GDM1 (cell line): ENCODE data around the gene MACROD2.
"Not testable (repeated sequence)": the region's sequence is repeated elsewhere in the genome, so short reads cannot be mapped to it uniquely, and the experiment has no call there.

ENCODE experiments used
- DNase-seq: peaks from one replicate; lab custom pipeline; 2025; lab: John Stamatoyannopoulos, UW

Gene MACROD2

DNA sequence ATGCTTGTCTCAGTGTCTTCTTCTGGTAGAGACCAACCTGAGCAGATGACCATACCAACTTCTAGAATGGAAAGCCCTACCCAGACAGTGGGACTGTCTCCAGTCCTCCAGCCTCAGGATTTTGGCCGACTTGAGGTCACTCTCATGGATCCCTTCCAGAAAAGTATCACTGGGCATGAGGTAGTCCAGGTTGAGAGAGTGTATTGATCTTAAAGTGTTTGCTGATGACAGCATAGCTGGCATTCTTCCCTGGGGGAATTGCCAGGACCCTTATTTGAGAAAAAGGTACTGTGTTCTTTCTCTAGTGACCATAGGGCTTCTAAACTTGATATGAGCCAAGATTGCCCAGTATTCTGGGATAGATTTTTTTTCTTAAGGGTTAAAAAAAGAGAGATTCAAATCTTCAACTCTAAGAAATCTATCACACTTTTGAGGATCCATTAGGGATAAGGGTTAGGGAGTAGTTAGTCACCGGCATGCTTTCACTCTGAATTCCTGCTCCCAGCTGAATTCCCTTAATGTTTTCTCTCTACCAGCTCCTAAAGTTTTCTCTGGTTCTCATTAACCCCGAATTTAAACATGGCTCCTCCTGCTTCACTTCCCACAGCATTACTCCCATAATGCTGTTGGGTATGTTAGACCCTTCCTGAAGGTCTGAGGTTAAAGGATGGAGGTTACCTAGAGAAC, 415.7 kb downstream of the MACROD2 start:
- DNase-seq: no peak

DNA sequence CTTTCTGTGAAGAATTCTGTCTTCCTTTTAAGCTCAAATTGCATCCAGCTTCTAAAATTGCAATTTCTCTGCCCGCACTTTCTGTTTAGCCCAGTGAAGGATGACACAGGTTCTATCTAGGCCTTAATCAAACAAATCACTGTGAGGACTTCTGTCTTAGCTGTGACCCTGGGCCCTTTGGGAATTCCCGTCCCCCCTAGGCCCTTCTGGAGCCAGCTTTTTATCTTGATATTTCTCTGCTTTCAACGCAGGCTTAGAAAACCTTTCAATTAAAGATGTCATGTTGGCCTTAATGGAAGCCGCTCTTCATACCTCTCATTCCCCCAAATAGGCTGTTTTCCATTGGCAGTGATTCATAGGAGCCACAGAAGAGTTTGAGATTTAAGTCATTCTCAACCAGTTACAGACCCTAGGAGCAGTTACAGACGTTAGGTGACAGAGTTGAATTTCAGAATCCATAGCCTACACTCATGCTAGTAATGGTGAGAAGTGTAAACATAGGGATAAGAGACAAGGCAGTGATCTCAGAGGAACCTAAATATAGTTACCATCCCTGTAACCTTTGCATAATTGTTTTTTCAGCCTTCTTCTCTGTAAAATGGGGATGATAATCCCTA, 416.9 kb downstream of the MACROD2 start:
- no peak for DNase-seq

DNA sequence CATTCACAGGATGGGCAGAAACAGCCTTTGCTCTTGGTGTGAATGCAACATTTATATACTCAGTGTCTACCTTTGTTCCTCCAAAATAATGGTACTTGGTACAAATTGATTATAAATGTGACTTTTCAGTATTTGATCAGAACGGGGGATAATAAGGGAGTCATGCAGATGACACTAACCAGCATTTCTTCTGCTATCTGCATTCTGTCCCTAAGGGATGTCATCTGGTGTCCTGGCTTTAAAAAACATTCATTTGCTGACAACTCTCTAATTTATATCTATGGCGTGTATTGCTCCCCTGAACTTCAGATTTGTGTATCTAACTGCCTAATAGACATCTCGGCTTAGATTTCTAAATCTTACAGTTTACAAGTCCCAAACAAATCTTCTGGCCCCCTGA, 418.5 kb downstream of the MACROD2 start:
- DNase-seq: no peak

DNA sequence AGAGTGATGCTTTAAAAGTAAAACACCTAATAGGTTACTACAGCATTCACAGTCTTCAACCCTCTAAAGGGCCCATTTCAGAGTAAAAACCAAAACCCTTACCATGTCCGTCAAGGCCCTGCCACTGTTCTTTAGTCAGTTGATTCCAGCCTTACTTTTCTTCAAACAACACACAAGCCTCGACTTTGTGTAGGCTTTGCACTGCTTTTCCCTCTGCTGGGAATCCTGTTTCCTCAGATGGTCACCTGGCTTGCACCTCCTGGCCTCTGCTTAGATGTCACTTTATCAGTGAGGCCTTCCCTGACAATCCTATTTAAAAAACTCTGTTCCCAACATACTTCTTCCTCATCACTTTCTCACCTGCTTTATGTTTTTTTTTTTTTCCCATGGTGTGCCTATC, 419.2 kb downstream of the MACROD2 start:
- DNase-seq: no peak

DNA sequence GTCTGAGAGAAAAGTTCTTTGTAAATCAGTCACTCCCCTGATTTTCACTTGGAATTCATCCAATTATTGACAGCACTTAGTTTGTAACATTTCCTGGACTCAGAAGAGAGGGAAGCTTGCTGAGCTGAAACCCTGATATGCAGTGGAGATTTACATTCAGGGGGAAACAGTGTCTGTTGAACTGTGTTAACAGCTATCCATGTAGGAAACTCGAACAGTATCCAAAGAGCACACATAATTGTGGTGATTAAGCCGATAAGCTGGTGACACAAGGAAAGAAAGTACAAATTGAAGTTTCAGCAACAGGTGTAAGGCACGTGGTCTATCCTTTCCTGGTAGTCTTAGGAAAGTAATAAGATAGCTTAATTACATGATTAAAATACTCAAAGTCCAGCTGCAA, 420.2 kb downstream of the MACROD2 start:
- no peak for DNase-seq

DNA sequence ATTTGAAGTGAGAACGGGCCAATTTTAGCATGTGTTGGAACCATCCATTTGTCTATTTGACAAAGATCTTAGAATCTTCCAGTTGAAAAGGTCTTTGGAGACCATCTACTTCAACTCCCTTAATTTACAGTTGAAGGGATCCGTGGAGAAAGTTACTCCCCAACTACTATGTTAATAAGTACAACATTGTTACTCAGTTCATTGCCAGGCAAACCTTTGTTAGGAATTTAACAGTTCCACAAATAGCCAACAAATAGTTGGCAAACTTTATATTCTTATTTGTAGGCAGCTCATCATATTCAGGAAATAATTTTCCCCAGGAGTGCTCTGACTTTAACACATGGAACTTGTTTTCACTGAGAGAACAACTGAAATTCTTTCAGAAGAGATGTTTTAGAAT, 423.1 kb downstream of the MACROD2 start:
- no peak for DNase-seq

DNA sequence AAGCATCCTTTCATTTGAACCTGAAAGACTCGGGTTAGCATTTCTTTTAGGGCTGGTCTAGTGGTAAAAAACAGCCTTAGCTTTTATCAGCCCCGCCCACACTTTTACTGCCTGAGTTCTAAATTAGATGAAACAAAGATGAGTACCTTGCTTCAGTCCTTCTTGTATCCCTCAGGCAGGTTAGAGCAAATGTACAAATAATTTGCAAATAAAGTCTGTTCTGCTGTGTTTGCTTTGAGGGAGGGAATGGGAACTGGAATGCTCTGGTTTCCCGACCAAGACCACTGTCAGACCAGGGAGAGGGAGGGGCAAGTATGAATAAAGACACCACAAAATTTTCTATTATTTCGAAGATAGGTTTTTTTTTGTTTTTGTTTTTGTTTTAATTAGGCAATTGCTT, 427.6 kb downstream of the MACROD2 start:
- DNase-seq: no peak

DNA sequence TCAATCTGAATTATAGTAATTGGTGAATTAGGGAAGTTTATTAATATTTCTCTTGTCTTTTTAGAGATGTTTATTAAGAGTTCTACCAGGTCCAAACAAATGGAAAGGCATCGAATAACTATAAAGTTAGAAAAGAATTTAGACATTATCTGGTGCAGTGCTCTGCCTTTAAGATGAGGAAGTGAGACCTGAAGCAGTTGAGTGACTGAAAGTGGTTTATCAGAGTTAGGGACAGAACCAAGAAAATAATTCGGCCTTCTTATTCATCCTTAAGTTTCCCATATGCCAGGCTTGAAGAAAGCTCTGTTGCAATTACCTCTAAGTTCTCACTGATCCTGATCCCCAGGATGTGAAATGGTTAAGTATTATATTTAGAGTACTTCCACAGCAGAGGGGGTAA, 436.3 kb downstream of the MACROD2 start:
- no peak for DNase-seq

DNA sequence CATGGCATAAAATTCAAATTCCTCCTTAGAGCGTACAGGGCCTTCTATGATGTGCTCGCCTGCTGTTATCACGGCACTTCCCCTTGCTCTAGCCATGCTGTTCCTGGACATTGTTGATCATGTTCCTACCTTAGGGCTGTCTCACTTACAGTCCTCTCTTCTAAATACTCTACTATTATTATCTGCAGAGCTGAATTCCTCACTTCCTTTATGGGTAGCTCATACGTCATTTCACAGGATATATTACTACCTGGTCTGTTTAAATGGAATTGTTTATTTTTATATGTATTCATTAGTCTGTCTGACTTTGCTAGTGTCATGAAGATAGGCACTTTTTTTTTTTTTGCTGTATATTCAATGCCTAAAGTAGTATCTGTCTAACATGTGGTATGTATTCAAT, 436.8 kb downstream of the MACROD2 start:
- DNase-seq: no peak

DNA sequence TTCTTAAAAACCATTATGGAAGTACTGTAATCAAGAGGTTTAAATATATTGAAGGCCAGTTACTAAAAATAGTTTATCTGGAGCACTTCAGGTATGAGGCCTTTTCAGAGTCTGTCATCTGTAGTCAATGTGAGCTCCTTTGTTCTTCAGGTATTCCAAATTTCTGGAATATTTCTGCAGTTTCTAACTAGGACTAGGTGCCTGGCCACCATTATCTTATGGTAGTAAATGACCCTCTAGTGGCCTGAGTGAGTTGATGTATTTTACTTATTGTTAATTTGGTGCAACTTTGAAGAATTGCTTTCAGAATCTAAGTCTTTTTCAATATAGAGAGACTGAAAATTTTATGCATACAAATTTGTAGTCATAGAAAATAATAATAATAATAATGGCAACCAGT, 437.3 kb downstream of the MACROD2 start:
- no peak for DNase-seq

DNA sequence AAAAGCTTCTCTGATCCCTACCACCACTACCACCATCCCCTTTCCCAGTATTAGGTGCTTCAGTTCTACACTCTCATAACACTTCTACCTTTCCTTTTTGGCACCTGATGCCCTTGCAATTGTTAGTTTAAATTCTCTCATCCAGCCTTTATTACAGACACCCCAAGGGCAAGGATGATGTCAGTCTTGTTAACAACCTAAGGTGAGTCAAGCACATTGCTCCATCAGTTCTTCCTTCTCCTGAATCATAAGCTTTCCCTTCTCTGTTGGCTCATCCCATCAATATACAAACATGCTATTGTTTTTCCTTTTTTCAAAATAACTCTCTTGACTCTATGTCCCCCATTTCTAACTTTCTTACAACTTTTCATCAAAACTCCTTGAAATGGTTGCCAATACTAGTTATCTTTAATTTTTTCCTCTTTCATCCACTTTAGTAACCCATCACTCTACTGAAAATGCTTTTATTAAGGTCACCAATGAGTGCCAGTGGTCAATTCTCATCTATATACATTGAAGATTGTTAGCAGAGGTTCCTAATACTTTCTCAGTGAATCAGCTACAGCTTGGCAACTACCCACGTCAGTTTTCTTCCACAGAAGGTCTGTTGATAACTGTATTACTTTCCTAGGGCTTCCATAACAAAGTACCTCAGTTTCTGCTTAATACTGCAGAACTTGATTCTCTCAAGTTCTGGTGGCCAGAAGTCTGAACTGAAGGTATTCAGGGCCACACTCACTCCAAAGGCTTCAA, 439.2 kb downstream of the MACROD2 start:
- no peak for DNase-seq

DNA sequence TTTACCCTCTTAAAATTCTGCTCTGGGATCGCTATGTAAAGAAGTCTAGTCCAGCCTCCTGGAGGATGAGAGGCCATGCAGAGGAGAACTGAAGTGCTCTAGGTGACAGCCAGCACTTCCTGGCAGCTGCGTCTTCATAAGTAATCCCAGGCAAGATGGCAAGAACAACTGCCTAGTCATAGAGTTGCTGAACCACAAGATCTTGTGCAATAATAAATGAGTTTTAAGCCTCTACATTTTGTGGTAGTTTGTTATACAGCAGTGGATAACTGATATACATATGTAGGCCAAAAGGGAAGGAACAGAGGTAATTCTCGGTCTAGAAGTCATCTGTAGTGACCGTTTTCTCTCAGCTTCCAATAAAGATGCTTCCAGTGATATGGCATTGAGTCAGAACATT, 445.9 kb downstream of the MACROD2 start:
- DNase-seq: no peak

DNA sequence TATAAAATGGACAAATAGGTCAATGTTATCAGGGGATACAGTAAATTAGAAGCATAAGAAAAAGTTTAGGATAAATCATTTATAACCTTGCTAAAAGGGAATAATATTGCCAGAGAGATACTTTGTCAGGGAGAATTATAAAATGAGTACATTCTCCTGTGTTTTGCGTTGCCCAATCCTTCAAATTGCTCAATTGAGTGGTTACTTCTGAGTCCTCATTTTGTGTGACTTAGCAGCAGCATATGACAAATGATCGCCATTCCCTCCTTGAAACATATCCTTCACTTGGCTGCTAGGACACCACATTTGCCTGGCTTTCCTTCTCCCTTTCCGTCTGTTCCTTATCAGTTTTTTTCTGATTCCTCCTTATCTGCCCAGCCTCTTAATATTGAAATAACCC, 448.8 kb downstream of the MACROD2 start:
- DNase-seq: no peak

DNA sequence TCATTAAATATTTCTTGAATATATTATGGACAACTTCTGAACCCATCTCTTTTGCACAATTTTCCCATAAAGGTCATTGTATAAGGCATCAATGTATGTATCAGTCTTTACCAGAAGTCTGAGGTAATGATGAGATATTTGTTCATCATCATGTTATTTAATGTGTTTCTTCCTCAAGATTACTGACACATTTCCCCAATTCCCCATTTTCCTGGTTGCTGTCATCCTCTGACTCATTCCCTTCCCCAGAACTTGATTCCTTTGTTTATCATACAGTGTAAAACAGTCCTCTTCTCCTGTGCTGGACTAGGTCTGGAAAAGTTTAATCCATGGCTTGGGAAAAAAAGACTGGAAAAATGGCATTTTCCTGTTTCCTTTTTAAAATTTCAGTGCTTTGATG, 450.0 kb downstream of the MACROD2 start:
- no peak for DNase-seq

DNA sequence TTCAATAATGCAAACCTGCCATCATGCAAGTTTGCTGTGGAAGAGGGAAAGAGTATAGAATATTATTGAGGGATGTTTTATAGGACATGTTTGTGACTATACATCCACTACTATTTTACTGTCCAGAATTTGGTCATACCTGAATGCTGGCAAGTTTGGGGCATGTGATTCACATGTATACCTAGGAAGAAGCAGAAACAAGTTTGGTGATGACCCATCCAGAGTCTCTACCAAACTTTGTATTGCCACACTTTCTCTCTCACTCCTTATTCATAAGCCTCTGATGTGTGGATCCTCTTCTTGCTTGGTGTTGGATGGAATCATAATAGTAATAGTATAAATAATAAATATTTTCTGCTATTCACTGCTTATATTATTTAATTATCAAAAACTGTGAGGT, 450.6 kb downstream of the MACROD2 start:
- DNase-seq: no peak

DNA sequence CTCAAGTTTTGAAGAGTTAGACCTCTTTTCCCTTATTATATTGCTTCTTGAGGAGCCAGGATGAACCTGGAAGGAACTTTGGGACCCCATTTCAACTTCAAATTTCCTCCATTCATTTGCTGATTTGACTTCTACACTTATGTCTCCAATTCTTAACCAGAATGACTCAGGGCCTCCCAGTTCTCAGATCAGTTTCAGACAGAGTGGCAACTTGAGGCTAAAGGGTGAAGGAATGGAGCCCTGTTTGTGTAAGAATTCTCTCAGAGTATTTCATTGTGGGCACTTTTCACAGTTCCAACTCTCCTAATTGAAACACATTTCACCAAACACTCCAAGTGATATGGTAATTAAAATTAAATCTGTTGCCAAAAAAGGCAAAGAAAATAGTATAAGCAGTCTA, 451.1 kb downstream of the MACROD2 start:
- DNase-seq: no peak

DNA sequence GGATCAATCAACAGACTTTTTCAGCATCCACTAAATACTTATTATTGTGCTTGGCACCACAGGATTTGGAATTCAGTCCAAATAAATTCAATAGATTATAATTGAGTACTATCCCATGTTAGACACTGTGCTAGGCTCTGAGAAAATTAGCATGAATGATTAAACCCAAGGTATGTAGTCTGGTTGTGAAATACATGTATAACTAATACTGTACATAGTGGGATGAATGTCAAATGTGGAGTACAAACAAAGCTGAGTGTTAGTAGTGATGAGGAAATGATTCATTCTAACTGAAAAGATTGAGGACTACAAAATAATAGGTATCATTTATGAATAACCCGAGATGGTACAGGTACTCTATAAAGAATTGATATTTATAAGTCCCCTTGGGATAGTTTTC, 454.0 kb downstream of the MACROD2 start:
- DNase-seq: no peak

DNA sequence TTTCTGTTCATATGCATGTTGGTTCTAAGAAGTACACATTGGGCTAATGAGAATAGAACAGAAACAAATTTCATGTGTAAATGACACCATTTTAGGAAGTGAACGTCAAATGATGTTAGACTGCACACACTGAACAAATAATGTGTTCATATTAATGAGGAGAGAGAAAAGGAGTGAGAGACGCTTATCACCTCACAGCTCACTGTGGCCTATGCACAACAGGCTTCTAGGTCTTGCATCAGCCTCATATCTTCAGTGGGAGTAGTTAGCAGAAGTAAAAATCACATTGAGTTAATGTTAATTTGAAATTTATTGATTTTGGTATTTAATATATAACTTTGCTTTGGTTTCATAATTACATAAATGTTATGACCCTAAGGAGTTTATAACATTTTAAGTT, 454.9 kb downstream of the MACROD2 start:
- no peak for DNase-seq

DNA sequence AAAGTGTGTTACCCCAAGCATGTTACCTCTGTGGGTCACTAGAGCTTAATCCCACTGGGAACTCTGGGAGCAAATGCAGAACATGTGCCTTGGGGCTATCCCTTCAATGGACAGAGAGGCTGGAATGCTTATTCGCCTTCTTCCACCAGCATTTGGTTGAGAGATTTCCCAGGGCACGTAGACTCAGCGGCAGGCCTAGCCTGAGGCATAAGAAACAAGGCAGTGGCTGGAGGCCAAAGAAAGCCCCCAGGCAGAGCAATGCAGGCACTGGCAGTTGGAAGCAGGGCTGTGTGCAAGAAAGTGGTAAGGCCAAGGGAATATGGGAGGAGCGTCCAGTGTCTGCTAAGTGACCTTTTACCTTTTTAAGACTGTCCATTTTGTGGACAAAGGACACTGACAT, 456.1 kb downstream of the MACROD2 start:
- DNase-seq: no peak

DNA sequence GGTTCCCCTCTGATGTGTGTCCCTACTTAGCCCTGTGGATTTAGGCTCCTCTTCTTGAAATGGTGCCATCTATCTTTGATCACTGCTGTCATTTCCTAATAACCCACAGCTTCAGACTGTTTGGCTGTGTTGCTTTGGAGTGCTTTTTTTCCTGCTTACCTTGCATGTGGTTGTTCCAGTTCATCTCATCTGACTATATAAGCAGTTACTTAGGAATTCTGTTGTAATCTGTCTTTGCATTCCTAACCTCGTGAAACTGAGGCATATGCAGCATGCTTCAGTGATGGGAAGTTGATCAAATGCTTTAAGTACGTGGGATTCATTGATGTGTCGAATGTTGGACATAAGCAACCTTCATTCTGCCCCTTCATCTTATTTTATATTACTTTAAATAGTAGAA, 457.9 kb downstream of the MACROD2 start:
- no peak for DNase-seq

DNA sequence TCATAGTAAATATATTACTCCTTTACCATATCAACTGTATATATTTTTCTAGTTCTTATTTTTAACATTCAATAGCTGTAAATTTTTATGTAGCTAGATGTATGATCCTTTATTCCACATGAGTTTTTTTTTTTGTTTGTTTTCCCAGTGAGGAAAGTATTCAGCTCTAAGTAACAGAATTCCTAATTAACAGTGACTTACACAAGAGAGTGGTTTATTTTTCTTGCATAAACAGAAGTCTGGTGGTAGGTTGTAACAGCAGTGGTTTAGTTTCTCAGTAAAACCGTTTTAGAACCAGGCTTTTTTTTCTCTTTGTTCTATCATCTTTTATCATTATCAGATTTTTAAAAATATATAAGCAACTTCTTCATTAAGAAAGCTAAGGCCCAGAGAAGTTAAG, 459.0 kb downstream of the MACROD2 start:
- DNase-seq: no peak

DNA sequence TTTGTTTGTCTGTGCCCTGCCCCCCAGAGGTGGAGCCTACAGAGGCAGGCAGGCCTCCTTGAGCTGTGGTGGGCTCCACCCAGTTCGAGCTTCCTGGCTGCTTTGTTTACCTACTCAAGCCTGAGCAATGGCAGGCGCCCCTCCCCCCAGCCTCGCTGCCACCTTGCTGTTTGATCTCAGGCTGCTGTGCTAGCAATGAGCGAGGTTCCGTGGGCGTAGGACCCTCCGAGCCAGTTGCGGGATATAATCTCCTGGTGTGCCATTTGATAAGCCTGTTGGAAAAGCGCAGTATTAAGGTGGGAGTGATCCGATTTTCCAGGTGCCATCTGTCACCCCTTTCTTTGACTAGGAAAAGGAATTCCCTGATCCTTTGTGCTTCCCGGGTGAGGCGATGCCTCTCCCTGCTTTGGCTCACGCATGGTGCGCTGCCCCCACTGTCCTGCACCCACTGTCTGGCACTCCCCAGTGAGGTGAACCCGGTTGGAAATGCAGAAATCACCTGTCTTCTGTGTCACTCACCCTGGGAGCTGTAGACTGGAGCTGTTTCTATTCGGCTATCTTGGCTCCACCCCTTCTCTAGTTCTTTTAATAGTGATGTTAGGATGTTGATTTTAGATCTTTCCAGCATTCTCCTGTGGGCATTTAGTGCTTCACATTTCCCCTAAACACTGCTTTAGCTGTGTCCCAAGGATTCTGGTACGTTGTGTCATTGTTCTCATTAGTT, 471.9 kb downstream of the MACROD2 start:
- DNase-seq: not testable (repeated sequence)
